ENCODE measurements around the gene TBC1D32. TPM values are rescaled to one million over a fixed set of nuclear protein-coding genes. Genes with fewer than 3 reads are reported as not detected.
"Not testable (repeated sequence)": the region's sequence is repeated elsewhere in the genome, so short reads cannot be mapped to it uniquely, and the experiment has no call there.

The TBC1D32 gene, protein sequence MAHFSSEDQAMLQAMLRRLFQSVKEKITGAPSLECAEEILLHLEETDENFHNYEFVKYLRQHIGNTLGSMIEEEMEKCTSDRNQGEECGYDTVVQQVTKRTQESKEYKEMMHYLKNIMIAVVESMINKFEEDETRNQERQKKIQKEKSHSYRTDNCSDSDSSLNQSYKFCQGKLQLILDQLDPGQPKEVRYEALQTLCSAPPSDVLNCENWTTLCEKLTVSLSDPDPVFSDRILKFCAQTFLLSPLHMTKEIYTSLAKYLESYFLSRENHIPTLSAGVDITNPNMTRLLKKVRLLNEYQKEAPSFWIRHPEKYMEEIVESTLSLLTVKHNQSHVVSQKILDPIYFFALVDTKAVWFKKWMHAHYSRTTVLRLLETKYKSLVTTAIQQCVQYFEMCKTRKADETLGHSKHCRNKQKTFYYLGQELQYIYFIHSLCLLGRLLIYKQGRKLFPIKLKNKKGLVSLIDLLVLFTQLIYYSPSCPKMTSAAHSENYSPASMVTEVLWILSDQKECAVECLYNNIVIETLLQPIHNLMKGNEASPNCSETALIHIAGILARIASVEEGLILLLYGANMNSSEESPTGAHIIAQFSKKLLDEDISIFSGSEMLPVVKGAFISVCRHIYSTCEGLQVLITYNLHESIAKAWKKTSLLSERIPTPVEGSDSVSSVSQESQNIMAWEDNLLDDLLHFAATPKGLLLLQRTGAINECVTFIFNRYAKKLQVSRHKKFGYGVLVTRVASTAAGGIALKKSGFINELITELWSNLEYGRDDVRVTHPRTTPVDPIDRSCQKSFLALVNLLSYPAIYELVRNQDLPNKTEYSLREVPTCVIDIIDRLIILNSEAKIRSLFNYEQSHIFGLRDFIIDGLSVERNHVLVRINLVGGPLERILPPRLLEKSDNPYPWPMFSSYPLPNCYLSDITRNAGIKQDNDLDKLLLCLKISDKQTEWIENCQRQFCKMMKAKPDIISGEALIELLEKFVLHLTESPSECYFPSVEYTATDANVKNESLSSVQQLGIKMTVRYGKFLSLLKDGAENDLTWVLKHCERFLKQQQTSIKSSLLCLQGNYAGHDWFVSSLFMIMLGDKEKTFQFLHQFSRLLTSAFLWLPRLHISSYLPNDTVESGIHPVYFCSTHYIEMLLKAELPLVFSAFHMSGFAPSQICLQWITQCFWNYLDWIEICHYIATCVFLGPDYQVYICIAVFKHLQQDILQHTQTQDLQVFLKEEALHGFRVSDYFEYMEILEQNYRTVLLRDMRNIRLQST
- total RNA-seq (2014; rRNA removed; shearing (Covaris generic)), result 1.6 and 2.6 TPM in 2 replicates

DNA sequence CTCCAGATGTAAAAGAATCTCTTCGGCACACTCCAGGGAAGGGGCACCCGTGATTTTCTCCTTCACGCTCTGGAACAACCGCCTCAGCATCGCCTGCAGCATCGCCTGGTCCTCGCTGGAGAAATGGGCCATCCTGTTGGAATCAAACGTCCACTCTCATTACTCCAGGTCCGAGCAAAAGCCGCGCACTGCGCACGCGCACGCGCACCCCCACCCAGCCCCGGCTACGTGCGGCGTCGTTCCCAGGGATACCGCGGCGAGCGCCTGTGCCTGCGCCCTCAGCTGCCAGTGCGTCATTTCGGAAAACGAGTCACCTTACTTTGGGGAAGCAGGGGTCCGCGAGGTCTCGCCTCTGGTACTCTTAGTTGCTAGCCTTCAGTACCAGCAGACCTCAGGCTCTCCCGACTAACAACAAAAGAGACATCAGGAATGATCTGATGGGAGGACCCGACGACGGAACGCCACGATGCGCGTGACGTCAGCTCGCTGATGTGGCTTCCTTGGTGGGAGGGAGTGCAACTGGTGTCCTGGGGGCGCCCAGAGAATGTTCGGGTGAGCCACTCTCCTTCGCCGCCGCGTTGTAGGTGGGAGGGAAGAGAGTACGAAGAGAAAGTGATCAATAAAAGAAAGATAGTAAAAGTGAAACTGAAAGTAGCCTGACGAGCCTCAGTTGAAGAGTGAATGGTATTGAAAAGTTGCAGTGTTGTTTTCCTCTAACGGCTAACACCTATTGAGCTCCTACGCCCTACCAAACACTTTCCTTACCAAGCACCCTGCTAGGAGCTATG lies at the start of gene TBC1D32:
Gene TBC1D32, minus strand, starts transcription at position 182 of the 788 bp plus-strand sequence. Its CDS starts 50 bp downstream, at position 132.
- peak; percentile 84 for DNase-seq (ENCODE audit: low read depth)

DNA sequence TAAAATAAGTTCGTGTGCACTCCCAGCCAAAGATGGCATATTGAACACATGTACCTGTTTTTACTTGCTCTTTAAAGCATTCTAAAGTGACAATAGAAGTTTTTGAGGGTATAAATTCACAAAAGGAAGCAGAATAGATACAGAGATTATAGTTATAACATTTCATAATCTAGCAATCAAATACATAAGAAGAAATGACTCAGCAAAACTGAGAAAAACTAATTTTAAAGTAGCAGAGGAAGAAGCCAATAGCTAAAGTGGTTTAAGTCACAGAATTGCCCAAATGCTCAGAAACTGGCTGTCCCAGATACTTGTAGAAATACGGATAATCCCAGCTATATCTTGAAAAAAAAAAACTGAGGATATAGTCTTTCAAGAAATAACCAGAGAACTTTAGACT lies 49.2 kb upstream of the TBC1D32 start:
- DNase-seq (ENCODE audit: low read depth), result no peak

DNA sequence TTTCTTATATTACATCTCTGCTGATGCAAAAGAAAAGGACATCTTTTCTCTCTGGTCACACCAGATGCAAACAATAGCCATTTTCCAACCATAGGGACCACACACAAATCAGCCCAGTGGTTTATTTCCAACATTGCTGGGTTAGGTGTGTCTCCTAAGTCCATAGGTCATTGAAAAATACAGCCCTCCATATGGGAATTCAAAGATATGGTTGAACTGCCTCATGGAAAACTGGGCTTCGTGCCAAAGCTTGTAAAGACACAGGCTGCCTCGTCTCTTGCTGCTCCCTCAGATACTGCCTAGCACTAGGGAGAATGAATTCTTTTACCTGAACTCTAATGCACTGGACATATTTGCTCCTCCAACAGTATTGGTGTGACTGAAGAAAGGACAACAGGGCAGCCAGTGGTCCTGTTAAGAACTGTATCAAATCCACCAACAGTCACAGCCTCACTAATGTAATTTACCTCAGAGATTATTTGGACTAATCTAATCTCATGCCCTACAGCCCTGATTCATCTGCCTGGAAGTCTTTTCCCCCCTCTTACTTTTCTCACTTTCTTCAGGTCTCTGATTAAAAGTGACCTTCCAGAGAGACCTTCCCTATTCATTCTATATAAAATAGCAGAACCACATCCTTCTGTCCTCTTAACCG lies 48.3 kb upstream of the TBC1D32 start:
- peak; percentile 16 for DNase-seq (ENCODE audit: low read depth)

DNA sequence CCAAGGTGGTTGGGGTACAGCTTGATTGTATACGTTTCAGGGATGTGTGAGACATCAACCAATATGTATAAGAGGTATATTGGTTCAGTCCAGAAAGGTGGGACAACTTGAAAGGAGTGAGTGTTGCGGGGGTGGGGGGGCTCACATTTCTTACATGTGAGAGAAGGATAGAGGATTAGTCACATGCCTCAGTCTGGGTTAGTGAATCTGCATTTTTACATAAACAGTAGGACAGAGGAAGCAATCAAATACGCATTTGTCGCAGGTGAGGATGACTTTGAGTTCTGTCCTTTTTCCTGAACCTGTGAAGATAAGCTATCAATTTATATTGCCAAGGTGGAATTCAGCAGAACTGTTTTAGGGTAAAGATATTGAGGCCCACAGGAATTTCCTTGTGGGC lies 42.1 kb upstream of the TBC1D32 start:
- no peak for DNase-seq (ENCODE audit: low read depth)

DNA sequence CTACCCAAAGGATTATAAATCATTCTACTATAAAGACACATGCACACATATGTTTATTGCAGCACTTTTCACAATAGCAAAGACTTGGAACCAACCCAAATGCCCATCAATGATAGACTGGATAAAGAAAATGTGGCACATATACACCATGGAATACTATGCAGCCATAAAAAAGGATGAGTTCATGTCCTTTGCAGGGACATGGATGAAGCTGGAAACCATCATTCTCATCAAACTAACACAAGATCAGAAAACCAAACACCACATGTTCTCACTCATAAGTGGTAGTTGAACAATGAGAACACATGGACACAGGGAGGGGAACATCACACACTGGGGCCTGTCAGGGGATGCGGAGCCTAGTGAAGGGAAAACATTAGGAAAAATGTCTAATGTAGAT lies 39.9 kb upstream of the TBC1D32 start:
- not testable (repeated sequence) for DNase-seq (ENCODE audit: low read depth)

DNA sequence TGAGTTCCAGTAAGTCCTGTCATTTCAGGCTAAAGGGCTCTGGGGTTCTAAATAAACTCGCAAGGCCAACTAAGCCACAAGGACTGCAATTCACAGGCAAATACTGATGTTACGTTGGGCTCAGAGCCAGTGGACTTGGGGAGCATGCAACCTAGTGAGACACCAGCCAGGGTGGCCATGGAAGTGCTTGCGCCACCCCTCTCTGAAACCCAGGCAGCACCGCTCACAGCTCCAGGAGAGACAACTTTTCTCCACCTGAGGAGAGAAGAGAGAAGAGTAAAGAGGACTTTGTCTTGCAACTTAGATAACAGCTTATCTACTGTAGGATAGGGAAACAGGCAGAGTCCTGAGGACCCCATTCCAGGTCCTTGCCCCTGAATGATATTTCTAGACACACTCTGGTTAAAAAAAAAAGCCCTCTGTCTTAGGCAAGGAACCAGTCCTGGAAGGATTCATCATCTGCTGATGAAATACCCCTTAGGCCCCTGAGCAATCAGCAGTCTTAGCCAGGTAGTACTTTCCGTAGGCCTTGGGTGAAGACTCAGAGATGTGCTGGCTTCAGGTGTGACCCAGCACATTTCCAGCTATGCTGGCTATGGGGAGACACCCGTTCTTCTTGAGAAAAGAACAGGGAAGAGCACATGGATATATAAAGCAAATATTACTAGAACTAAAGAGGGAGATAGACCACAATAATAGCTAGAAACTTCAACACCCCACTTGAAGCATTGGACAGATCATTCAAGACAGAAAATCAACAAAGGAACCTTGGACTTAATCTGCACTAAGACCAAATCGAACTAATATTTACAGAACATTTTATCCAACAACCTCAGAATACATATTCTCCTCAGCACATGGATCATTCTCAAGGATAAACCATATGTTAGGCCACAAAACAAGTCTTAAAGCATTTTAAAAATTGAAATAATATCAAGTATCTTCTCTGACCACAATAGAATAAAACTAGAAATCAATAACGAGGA lies 31.5 kb upstream of the TBC1D32 start:
- DNase-seq (ENCODE audit: low read depth), result no peak

DNA sequence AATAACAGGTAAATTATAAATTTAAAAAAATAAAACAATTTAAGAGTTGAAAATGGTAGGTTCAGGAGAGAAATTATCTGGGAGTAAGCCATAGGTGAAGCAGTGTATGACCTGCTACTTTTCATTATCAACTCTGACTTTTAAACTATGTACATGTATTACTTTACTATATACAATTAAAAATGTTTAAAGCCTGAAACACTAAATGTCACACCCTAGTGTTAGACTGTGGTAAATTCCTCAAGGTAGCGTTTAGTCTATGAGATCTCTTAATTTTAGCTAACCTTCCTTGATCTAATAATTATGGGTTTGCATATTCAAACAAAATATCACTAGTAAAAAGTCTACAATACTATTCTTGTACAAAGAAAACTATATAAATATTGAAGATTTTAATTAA lies 22.3 kb upstream of the TBC1D32 start:
- DNase-seq (ENCODE audit: low read depth), result no peak

DNA sequence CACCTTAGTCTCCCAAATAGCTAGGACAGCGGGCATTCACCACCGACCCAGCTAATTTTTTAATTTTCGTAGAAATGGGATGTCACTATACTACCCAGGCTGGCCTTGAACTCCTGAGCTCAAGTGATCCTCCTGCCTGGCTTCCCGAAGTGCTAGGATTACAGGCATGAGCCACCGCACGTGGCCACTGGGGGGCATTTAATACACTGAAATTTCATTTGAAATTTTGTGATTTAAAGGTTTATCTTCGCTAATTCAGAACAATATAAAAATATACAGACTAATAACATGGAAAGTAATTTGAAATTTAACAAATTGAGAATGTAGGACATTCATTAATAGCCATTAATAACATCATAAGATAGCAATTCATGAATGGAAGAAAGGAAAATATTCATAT lies 20.5 kb upstream of the TBC1D32 start:
- DNase-seq (ENCODE audit: low read depth), result no peak

DNA sequence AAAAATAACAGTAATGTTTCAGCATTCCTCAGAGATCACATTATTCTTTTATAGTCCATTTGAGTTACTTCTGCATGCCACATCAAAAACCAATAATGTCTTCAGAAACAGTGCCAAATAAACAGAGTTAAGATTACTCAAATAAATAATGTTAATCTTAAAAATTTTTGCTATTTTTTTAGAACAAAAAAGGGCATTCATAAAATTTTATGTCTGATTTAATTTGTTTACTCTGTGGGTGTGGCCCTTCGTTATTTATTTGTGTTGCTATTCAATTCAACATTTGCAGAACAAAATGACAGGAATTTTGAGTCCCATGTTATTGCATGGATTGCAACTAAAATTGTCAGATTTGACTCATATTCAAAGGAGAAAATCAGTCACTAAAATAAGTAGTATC lies 18.7 kb upstream of the TBC1D32 start:
- DNase-seq (ENCODE audit: low read depth), result no peak

DNA sequence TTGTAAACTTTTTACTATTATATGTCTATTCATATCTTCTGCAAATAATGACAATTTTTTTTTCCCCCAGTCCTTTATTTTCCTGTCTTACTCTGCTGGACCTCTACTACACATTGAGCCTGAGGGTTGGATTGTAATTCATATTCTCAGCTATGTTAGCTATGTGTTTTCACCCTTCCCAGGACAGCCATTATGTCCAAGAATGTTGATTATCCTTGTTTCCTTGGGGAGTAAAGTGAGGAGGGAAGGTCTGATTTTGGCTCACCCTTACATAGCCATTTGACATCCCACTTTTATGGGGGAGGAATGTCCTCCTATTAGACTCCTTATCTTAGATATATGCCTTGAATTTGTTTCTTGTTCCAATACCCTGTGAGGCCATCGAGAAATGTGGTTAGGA lies 17.6 kb upstream of the TBC1D32 start:
- DNase-seq (ENCODE audit: low read depth), result no peak

DNA sequence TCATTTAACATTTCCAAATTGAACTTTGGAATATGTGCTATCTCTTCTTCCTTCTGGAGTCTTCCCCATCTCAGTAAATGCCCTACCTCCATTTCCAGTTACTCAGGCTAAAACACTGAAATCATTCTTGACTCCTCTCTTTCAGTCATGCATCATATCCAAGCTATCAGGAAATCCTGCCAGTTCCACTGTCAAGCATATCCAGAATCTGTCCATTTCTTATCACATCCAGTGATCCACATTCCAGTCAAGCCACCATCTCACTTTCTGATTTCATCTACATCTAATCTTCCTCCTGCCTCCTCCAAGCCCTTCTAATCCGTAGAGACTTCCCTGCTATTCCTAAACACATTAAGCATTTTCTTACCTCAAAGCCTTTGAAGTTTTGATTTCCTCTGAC lies 15.3 kb upstream of the TBC1D32 start:
- DNase-seq (ENCODE audit: low read depth), result no peak

DNA sequence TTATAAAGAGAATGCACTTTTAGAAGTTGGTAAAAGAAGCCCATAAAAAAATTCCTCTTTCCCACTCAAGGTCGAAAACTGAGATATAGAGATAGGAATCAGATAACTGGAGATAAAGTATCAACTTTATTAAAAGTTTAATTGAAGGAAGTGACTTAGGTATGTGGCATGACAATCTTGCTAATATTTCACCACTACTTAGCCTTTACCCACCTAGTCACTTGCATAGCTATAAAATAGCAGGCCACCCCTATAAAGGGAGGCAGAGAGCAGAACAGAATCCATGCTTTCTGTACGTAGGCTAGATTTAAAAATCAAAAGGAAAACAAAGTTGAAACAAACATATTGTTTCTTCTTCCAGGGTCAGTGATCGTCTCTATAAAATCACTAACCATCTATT lies 13.2 kb upstream of the TBC1D32 start:
- no peak for DNase-seq (ENCODE audit: low read depth)

DNA sequence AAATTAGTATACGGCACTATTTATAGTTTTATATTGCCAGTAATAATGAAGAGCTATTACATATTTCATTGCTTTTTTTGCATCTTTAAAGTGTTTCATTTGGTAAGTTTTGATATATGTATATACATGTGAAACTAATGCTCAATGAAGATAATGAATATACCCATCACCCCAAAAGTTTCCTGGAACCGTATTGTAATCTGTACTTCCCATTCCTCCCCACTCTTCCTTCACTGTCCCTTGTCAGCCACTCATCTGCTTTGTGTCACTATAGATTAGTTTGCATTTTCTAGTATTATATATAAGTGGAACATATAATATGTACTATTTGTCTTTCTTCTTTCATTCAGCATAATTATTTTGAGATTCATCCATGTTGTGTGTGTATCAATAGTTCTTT lies 10.3 kb upstream of the TBC1D32 start:
- no peak for DNase-seq (ENCODE audit: low read depth)

DNA sequence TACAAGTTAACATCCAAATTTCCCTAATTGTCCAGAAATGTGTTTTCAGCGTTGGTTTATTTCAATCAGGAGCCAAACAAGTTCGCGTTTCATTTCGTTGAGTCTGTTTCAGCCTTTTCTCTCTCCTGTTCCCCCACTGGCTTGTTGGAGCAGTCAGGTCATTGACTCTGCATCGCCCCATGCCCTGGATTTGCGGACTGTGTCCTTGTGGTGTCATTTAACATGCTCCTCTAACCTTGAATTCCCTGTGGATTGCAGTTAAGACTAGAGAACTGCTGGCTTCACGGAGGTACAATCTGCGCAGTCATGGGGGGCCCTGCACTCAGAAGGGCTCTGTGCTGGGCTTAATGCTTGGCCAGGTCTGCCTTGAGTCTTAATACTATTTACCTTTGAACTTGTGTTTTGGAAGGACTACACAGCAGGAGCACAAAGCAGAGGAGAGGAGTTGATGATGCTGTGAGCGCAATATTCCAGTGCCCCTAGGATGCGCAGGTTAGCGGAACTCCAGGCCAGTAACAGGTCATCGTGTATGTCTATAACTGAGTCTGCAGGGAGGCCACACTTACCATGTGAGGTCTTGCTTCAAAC lies 5.5 kb upstream of the TBC1D32 start:
- DNase-seq (ENCODE audit: low read depth), result no peak

DNA sequence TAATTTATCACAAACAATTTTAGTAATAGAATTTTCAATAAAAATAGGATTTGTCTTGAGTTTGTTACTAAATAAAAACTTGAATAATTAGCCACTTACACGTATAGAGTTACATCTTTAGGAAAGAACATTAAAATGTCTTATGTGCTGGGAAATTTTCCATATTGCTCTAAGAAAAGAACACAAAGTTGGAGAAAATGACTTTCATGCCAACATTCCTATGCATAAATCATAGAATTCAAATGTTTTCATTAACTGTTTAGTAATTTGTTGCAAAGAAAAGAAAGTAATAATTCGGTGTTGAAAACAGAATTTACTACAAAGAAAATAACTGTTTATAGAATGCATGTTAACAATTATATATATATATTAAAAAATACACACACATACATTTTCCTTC lies 4.7 kb upstream of the TBC1D32 start:
- DNase-seq (ENCODE audit: low read depth), result no peak

DNA sequence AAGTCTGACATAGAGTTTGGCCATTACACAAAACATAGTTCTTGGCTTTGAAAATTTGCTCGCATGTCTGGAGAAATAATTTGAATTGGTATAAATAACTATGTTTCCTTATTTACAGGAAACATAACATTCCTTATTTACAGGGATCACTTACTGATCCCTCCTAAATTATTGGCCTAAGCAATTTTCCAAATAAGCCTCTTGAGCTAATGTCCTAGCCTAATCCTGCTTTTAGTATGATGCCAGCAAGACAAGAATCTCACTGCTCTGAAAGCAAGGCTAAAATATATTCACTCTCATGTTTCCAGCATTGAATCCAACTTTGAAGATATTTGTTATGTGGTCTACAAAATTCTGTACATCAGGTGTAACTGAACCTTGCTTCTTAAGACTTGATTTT lies 4.1 kb upstream of the TBC1D32 start:
- DNase-seq (ENCODE audit: low read depth), result no peak

DNA sequence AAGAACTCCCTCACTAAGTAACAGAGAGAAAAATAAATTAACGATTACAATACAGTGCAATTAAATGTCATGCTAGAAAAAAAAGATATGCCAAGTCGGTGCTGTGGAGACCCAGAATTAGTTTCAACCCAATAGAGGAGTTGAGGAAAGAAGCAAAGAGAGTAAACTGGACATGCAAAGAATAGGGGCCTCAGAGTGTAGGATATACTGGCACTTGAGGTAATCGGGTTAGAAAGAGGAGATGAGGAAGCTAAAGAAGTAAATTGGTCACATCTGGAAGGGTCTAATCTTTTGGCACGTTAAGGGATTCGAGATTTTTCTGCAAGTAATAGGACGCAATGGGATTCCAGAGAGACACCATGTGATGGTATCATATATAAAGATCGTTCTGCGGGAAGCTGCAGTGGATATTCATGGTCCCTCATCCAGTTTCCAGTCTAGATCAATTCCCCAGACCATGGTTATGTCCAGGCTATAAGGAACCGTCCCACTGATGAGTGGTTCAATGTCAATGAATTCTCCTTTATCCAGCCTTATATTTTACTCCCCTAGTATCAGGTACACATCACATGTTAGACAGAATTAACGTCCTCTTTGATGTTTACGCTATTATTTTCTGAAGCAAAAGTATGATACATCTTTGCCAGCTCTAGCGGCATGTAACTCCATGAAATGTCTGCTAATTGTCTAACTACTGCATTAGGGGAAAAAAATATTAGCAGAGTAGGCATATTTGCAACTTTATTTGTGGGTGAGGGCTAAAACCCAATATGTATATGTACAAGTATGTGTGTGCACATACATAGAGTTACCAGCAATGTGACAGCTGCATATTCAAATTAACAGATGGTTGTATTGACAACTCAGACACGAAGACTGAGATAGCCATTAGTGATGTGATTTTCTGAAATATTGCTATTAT lies 1.1 kb upstream of the TBC1D32 start:
- no peak for DNase-seq (ENCODE audit: low read depth)

DNA sequence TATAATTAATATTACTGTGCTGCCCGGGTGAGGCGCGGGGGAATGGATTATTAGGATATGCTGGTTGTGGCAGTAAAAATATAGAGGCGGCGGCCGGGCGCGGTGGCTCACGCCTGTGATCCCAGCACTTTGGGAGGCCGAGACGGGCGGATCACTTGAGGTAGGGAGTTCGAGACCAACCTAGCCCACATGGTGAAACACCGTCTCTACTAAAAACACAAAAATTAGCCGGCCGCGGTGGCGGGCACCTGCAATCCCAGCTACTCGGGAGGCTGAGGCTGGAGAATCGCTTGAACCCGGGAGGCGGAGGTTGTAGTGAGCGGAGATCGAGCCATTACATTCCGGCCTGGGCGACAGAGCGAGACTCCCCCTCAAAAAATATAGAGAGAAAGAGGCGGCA lies 586 bp downstream of the TBC1D32 start:
- DNase-seq (ENCODE audit: low read depth), result not testable (repeated sequence)

Measured in M059J (cell line).